ENCODE data around the gene MBOAT2. TPM values are rescaled to one million over a fixed set of nuclear protein-coding genes. Genes with fewer than 3 reads are reported as not detected.
A peak's percentile ranks its signal among the peaks of the same experiment; 100 is the strongest.

Gene MBOAT2
- total RNA-seq, 1 donor from 2014 or later: 5.0 TPM

DNA sequence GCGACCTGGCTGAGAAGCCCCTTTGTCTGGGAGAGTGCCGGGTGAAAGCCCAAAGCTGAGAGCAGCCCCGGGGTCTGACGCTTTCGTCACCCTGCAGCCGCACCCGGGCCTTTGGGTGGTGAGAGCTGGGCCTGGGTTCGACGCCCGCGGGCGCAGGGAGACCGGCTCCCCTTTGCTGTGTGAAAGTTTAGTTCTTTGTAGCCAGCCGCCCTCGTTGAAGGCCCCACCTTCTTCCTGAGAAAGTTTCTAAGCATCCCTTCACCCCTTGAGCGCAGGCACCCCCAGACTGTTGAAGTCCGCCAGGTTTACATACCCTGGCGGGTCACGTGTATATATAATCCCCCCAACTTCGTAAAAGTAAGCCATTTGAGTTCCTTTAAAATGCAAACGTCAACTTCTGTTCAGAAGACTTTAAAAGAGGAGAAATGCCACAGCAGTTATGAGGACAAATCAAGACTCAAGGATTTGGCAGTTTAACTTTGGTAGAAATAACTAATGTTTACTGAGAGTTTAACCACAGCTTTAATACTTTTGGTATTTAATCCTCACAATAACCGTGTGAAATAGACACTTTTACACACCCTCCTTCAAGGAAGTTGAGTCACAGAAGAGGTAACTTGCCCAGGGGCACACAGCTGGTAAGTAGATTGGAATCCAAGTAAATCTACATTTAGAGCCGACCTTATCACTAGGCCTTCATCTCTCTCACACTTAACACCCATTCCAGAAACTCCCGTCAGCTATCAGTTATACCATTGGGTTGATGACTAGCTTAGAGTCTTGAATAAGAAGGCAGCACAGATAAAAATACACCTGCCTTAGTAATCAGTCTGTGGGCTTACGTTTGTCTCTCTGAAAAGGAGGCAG, 1.1 kb upstream of the MBOAT2 start:
- Mint-ChIP-seq H3K4me1 (peaks cover 13% of the 10 kb centered on the region), H3K4me3 (peak overlapping the region; percentile 76), H3K9me3 (peaks cover 6% of the 10 kb centered on the region), H3K27me3 (peaks cover 19% of the 10 kb centered on the region), H3K27ac (peak overlapping the region; percentile 58), H3K36me3 (ENCODE audit: low read depth) (no peaks in the 10 kb centered on the region)
- peak; percentile 53 for DNase-seq
- intact Hi-C loops (cut with micrococcal nuclease): loop anchor here (5.0 kb wide), 1 partner anchor 167 kb away; the partner anchor contains the start of gene KIDINS220

DNA sequence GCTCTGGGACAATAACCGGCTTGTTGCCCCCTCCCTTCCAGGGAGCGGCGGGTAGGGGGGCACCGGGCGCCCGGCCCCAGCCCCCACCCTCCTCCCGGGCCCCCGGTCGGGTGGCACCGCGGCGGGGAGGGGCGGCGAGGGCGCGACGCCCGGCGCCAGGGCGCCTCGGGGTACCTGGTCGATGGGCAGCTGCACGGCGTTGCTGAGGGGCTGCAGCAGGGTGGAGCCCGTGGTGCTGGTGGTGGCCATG, 193 bp downstream of the MBOAT2 start:
- Mint-ChIP-seq H3K9me3 (peaks cover 6% of the 10 kb centered on the region), H3K36me3 (ENCODE audit: low read depth) (no peaks in the 10 kb centered on the region), H3K4me1 (peaks cover 14% of the 10 kb centered on the region), H3K27me3 (peaks cover 23% of the 10 kb centered on the region), H3K27ac (no peak overlapping the region), H3K4me3 (no peak overlapping the region)
- intact Hi-C loops (cut with micrococcal nuclease): loop anchor here (5.0 kb wide), 1 partner anchor 166 kb away; the partner anchor contains the start of gene KIDINS220
- no peak for DNase-seq

GRCh38 chr2:9002637-9003365, 683 bp downstream of the MBOAT2 start:
- Mint-ChIP-seq H3K27me3 (peaks cover 25% of the 10 kb centered on the region), H3K36me3 (ENCODE audit: low read depth) (no peaks in the 10 kb centered on the region), H3K9me3 (peaks cover 6% of the 10 kb centered on the region), H3K27ac (peak overlapping the region; percentile 14), H3K4me1 (peaks cover 14% of the 10 kb centered on the region), H3K4me3 (peak overlapping the region; percentile 69)
- intact Hi-C loops (cut with micrococcal nuclease): loop anchor here (5.0 kb wide), 1 partner anchor 166 kb away; the partner anchor contains the start of gene KIDINS220
- DNase-seq: peak; percentile 67

DNA sequence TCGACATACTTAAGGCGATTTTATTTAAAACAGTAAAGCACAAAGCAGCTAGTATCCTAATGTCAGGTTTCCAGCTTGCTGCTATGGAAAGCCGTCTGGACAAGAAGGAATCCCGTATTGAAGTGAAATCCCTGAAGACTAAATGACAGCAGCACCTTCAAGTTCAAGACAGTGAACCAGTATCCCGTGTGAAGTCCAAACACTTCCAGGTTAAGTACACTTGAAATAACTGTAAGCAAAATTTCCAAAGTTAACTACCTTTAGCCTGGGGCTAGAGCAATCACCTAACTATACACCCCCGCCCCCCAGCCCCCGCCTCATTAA, 1.2 kb downstream of the MBOAT2 start:
- Mint-ChIP-seq H3K4me1 (peaks cover 14% of the 10 kb centered on the region), H3K36me3 (ENCODE audit: low read depth) (no peaks in the 10 kb centered on the region), H3K27me3 (peaks cover 25% of the 10 kb centered on the region), H3K9me3 (peaks cover 6% of the 10 kb centered on the region), H3K4me3 (peak overlapping the region; percentile 69), H3K27ac (no peak overlapping the region)
- DNase-seq: no peak
- intact Hi-C loops (cut with micrococcal nuclease): loop anchor here (5.0 kb wide), 1 partner anchor 165 kb away; the partner anchor contains the start of gene KIDINS220

DNA sequence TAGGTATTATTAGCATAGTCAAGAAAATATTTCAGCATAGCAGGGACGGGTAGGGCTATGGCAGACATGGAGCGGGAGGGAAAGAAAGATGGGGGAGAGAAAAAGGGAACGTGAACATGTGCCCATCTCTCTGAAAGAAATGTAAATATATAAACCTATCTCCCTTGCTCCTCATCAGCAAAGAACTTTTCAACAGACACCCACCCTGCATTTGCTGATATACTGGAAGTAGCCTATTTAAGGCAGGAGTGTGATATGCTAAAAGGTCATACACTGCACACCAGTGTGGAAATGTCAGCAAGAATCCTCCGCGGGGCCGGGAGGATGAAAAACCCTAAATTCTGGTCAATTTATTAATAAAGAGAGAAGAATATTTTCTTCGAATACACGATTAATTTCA, 1.7 kb downstream of the MBOAT2 start:
- no peak for DNase-seq
- Mint-ChIP-seq H3K27ac (no peak overlapping the region), H3K4me3 (no peak overlapping the region), H3K36me3 (ENCODE audit: low read depth) (no peaks in the 10 kb centered on the region), H3K9me3 (peaks cover 6% of the 10 kb centered on the region), H3K4me1 (peaks cover 14% of the 10 kb centered on the region), H3K27me3 (peaks cover 25% of the 10 kb centered on the region)
- intact Hi-C loops (cut with micrococcal nuclease): loop anchor here (5.0 kb wide), 1 partner anchor 164 kb away; the partner anchor contains the start of gene KIDINS220

DNA sequence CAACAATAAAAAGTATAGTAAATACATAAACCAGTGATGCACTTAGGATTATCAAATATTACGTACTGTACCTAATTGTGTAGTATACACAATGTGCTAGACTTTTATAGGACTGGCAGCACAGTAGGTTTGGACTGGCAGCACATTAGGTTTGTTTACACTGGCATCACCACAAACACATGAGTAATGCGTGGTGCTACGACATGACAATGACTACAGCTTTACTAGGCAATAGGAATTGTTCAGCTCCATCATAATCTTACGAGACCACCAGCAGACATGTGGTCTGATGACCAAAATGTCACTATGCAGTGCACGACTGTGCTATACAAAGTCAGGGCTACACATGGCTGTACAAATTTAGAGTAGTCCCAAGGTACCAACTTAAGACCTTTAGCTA, 2.3 kb downstream of the MBOAT2 start:
- H3K27me3 Mint-ChIP-seq: peaks cover 25% of the 10 kb centered on the region
- H3K36me3 Mint-ChIP-seq (ENCODE audit: low read depth): no peaks in the 10 kb centered on the region
- H3K4me1 Mint-ChIP-seq: peaks cover 14% of the 10 kb centered on the region
- intact Hi-C loops (cut with micrococcal nuclease): loop anchor here (5.0 kb wide), 1 partner anchor 164 kb away; the partner anchor contains the start of gene KIDINS220
- peaks cover 6% of the 10 kb centered on the region for H3K9me3 Mint-ChIP-seq
- H3K27ac Mint-ChIP-seq: no peak overlapping the region
- no peak for DNase-seq
- H3K4me3 Mint-ChIP-seq: no peak overlapping the region

DNA sequence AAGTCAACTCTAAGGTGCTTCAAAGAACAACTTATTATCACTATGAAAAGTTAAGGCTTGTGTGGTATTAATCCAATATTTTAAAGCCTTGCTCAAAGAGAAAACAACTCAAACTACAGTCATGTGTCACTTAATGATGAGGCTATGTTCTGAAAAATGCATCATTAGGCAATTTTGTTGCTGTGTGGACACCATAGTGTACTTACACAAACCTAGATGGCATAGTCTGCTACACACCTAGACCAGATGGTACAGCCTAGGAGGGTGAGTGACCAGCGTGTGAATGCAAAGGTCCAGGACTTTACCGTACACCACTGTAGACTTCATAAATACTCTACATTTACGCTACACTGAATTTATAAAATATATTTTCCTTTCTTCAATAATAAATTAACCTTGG, 3.0 kb downstream of the MBOAT2 start:
- Mint-ChIP-seq H3K27ac (no peak overlapping the region), H3K36me3 (ENCODE audit: low read depth) (no peaks in the 10 kb centered on the region), H3K9me3 (peaks cover 6% of the 10 kb centered on the region), H3K4me3 (no peak overlapping the region), H3K27me3 (peaks cover 25% of the 10 kb centered on the region), H3K4me1 (peaks cover 14% of the 10 kb centered on the region)
- DNase-seq: no peak
- intact Hi-C loops (cut with micrococcal nuclease): loop anchor here (5.0 kb wide), 1 partner anchor 163 kb away; the partner anchor contains the start of gene KIDINS220

DNA sequence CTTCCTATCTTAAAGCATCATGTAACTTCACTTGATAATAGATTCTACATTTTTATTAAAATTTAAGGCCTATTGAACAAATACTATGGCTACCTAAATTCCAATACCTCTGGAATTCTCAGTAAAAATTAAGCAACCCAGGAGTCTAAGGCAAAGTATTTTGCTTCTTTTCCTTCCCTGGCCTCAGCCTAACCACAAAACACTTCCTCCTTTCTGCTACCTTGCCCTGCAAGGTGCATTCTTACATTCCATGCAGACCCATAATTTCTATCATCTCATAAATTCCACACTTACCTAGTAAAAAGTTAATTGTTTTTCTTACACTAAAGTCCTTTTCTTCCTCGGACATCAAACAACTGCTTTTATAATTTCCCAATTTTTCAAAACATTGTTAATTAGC, 3.7 kb downstream of the MBOAT2 start:
- H3K4me3 Mint-ChIP-seq: no peak overlapping the region
- intact Hi-C loops (cut with micrococcal nuclease): loop anchor here (5.0 kb wide), 1 partner anchor 162 kb away; the partner anchor contains the start of gene KIDINS220
- peaks cover 14% of the 10 kb centered on the region for H3K4me1 Mint-ChIP-seq
- H3K27ac Mint-ChIP-seq: no peak overlapping the region
- H3K36me3 Mint-ChIP-seq (ENCODE audit: low read depth): no peaks in the 10 kb centered on the region
- no peak for DNase-seq
- peaks cover 22% of the 10 kb centered on the region for H3K27me3 Mint-ChIP-seq
- H3K9me3 Mint-ChIP-seq: peaks cover 3% of the 10 kb centered on the region

DNA sequence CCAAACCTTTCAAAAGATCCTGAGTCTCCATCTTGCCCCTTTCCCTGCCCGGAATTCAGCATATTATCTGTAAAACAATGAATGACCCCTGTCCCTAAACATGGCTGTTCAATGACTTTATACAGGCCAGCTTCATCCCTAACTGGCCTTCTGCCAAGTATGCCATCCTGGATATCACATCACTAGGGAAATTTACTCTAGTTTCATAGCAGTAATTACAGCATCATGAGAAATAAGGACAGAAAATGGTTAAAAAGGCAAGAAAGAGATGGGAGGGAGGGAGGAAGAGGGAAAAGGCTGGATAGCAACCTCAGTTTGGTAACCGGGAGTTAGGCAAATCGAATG, 4.4 kb downstream of the MBOAT2 start:
- intact Hi-C loops (cut with micrococcal nuclease): no loop called here
- no peak for DNase-seq
- Mint-ChIP-seq H3K4me1 (peaks cover 11% of the 10 kb centered on the region), H3K27ac (no peak overlapping the region), H3K27me3 (peaks cover 19% of the 10 kb centered on the region), H3K36me3 (ENCODE audit: low read depth) (no peaks in the 10 kb centered on the region), H3K9me3 (no peaks in the 10 kb centered on the region), H3K4me3 (no peak overlapping the region)

DNA sequence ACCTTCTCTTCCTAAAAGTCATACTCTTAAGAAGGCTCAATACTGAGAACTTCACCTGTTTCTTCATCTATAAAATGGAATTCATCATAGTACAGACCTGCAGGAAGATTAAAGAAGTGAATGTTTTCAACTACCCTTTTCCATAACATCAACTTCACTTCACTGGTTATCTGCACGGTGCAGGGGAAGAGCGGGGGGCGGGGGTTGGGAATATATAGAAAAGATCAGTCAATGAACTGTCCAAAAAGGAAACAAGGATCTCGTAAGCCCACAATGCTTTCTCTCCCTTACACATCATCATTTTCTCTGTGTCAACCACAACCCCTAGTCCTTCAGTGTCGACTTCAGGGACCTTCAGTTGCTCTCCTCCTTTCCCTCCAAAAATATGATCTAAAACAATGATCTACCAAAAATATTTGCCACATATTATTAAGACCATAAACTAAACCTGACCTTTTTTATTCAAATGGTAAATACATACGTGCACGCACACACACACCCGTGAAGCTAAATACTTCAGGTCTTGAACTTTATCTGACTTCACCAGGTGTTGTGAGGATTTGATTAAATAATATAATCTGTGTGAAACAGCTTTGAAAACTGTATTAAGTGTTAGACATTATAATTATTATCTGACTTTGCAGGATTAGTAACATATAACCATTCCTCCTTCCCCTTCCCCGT, 4.9 kb downstream of the MBOAT2 start:
- H3K4me1 Mint-ChIP-seq: peaks cover 11% of the 10 kb centered on the region
- no peak for DNase-seq

DNA sequence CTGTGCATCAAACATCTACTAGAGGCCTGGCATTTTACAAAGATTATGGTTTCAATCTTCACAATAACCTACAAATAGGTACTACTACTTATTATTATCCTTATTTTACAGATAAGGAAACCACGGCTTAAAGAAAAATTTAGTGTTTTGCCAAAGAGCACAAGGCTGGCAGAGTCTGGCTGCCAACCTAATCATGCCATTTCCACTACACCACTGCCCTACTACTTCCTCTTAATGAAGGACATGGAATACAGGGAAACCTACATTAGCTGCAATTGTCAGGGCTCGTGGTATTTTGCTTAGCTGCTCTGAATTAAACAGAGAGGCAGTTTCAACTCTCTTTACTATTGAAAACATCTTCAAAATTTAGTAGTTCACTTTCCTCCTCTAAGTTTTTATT, 5.9 kb downstream of the MBOAT2 start:
- Mint-ChIP-seq H3K4me3 (no peak overlapping the region), H3K36me3 (ENCODE audit: low read depth) (no peaks in the 10 kb centered on the region), H3K27me3 (peaks cover 20% of the 10 kb centered on the region), H3K4me1 (peaks cover 8% of the 10 kb centered on the region), H3K27ac (no peak overlapping the region), H3K9me3 (no peaks in the 10 kb centered on the region)
- DNase-seq: no peak
- intact Hi-C loops (cut with micrococcal nuclease): no loop called here

More for the DNA sequence above, 4.9 kb downstream of the MBOAT2 start:
- H3K27ac Mint-ChIP-seq: no peak overlapping the region
- H3K27me3 Mint-ChIP-seq: peaks cover 19% of the 10 kb centered on the region
- no peak overlapping the region for H3K4me3 Mint-ChIP-seq
- H3K9me3 Mint-ChIP-seq: no peaks in the 10 kb centered on the region
- intact Hi-C loops (cut with micrococcal nuclease): no loop called here
- H3K36me3 Mint-ChIP-seq (ENCODE audit: low read depth): no peaks in the 10 kb centered on the region

- H3K27ac Mint-ChIP-seq: no peak overlapping the region
- H3K36me3 Mint-ChIP-seq (ENCODE audit: low read depth): no peaks in the 10 kb centered on the region
- intact Hi-C loops (cut with micrococcal nuclease): no loop called here
- H3K4me3 Mint-ChIP-seq: no peak overlapping the region
- H3K27me3 Mint-ChIP-seq: peaks cover 14% of the 10 kb centered on the region
- DNase-seq: no peak
- H3K9me3 Mint-ChIP-seq: no peaks in the 10 kb centered on the region
- peaks cover 7% of the 10 kb centered on the region for H3K4me1 Mint-ChIP-seq
Observed at GRCh38 chr2:8997108-8997507, 6.4 kb downstream of the MBOAT2 start.

DNA sequence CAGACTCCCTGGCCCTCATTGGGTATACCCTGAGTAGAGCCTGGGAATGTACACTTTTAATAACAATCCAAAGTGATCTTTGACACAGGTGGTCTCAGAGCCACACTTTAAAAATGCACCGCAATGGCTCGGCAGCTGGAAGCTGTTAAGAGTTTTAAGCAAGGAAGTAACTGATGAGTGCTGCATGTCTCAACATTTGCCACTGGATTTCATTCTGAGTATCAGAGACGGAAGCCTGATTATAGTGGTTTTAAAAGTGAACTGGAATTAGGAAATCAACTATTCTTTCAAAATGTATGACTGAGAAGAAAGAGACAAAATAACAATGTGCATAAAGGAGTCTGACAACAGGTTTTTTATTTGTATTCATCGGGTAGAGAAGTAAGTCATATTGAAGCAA, 7.5 kb downstream of the MBOAT2 start:
- no peaks in the 10 kb centered on the region for H3K36me3 Mint-ChIP-seq (ENCODE audit: low read depth)
- intact Hi-C loops (cut with micrococcal nuclease): no loop called here
- no peak overlapping the region for H3K27ac Mint-ChIP-seq
- no peaks in the 10 kb centered on the region for H3K9me3 Mint-ChIP-seq
- no peak for DNase-seq
- H3K4me3 Mint-ChIP-seq: no peak overlapping the region
- H3K27me3 Mint-ChIP-seq: peaks cover 18% of the 10 kb centered on the region
- H3K4me1 Mint-ChIP-seq: peaks cover 7% of the 10 kb centered on the region

GRCh38 chr2:8994386-8994785, 9.1 kb downstream of the MBOAT2 start:
- no peak for DNase-seq
- Mint-ChIP-seq H3K36me3 (ENCODE audit: low read depth) (no peaks in the 10 kb centered on the region), H3K9me3 (no peaks in the 10 kb centered on the region), H3K4me1 (no peaks in the 10 kb centered on the region), H3K27me3 (peaks cover 18% of the 10 kb centered on the region), H3K4me3 (no peak overlapping the region), H3K27ac (no peak overlapping the region)
- intact Hi-C loops (cut with micrococcal nuclease): no loop called here

Measured in activated CD4-positive, alpha-beta T cell treated with anti-CD3 and anti-CD28 coated beads, Interleukin-2, amount 10 ng/mL, durations not matched to agents 24 days and 14 days (primary cell).